GM23248 (cell line): Measurements from ENCODE around the gene PSMG3.

Source experiments
- EZH2 ChIP-seq: fragments of 200-600 bp; sonication (generic); IDR thresholded peaks from 2 replicates; pipeline ENCODE4 v1.6.1; 2018; ENCODE audit warnings: antibody characterized with exemption, mild to moderate bottlenecking; ENCODE audit not compliant: insufficient read depth, poor library complexity, severe bottlenecking
- EZH2phosphoT487 ChIP-seq: fragments of 200-600 bp; sonication (generic); IDR thresholded peaks from 2 replicates; pipeline ENCODE4 v1.6.1; 2018; ENCODE audit warnings: antibody characterized with exemption, moderate library complexity, mild to moderate bottlenecking, low read depth; ENCODE audit not compliant: insufficient read depth

- no peak for TF ChIP-seq EZH2
- no peak for TF ChIP-seq EZH2phosphoT487
These were observed 10.8 kb downstream of the PSMG3 start for GRCh38 chr7:1558841-1559625.
